GM21529 (cell line): ENCODE measurements around the gene MAP2K6.

Experiments used
- ATAC-seq: cut with Tn5 transposase; IDR thresholded peaks from one replicate; pipeline ENCODE4 v1.9.1; 2021; ENCODE audit not compliant: unreplicated experiment

Gene MAP2K6

GRCh38 chr17:69486779-69487637, 72.5 kb downstream of the MAP2K6 start:
- ATAC-seq: no peak

- no peak for ATAC-seq
These were observed 74.8 kb downstream of the MAP2K6 start for GRCh38 chr17:69489313-69489712.

DNA sequence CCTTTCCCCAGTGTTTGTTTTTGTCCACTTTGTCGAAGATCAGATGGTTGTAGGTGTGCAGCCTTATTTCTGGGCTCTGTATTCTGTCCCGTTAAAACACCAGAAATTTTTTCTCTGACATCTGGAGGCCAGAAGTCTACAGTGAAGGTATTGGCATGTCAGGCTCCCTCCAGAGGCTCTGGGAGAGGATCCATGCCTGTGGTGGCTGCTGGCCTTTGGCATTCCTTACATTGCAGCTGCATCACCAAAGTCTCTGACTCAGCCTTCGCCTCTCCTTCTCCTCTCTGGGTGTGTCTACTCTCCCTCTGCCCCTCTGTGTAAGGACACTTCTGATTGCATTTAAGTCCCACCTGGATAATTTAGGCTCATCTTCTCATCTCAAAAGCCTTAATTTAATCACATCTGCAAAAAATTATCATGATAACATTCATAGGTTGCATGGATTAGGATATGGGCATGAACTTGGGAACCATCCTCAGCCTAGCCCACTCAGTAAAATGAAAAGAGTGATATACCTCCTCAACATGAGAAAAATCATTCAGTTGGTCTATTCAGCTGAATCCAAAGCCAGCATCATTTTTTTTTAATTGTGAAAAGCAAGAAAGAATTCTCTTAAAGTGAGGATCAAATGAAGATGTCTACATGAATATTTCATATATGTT, 78.0 kb downstream of the MAP2K6 start:
- no peak for ATAC-seq

- ATAC-seq: no peak
These were observed 81.3 kb downstream of the MAP2K6 start for GRCh38 chr17:69495787-69496186.

DNA sequence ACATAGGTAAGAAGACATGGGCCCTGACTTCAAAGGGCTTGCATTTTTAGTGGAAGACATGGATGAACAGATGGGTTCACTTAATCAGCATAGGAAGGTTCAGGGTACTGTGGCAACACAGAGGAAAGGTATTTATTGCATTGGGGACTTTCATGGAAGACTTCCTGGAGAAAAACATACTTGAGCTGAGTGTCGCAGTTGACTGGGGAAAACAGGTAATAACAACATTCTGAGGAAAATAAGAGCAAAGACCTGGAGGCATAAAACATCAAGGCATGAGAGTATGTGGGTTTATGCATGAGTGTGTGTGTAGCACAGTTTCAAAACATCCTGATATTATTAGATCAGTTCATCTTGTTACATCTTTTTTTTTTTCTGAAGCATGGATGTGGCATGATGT, 82.7 kb downstream of the MAP2K6 start:
- ATAC-seq: no peak

- ATAC-seq: no peak
These were observed 84.8 kb downstream of the MAP2K6 start for GRCh38 chr17:69499318-69499717.

DNA sequence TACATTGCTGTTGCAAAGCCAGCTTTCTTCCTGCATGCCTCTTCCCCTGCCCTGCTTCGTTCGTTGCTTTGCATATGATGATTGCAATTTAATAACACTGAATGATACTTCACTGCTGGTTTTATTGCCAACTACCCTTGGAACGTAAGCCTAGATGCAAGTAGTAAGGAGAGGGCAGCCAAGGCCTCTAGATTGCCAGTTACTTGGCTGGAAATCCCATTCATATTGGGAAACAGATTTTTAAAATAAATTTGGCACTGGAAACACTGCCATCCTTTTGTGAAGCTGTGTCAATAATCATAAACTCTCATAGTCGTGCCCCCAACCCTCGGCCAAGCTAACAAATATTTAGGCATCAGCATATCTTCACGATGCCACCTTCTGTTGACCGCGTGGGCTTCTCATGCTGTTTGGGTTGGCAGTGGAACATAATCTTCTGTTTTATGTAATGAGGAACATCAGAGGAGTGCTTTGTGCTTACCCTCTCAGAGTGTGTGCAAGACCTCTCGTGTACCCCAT, 86.5 kb downstream of the MAP2K6 start:
- ATAC-seq: no peak

DNA sequence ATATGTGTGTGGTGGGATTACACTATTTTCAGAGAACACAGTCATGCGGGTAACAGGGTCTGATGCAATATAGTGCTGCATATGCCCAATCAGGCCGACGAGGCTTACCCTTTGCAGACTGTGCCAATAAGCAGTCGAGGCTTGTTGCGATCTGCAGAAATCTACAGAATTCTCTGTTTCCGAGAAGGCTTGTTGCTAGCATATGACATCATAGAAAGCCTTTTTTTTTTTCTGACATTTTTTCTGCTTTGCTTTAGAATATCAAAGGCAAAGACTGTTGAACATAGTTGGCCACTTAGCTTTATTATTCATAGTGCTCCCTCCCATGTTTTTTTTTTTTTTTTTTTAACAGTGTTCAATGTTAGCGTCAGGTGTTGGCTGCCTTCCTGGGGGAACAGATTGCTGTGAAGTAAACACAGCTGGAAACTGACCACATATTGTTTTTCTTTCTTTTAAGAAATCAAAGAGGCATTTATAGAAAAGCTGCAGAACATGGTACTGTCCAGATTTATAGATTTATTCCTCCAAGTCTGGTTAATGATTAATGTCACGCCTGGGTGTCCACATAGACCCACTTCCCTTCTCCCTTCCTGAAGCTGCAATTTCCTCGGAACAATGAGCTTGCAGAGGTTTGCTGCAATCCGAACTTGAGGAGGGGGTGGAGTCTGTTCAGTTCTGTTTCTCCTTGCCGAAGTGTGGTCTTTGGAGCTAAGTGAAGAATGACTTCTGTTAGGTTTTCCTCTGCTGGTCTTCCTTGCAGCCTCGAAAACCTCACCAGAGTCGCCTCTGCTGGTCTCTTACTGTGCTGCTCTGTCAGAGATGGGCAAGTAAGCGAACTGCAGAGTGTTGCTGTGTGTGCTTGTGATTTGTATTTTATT, 87.3 kb downstream of the MAP2K6 start:
- no peak for ATAC-seq

DNA sequence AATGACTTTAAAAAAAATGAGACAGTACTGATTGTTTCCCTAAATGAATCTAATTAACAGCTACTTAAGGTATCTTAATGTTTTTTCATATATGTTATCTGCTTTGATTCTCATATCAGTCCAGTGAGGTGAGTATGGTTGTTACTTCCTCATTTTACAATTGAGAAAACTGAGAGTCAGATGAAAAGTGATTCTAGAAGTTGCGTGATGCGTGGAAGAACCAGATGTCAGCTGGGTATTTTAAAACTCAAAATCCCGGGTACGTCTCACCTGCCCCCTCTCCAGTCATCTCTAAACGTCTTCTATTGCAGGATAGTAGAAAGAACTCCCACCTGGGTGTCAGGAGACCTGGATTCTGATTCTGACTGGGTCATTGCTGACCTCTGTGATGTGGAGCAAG, 89.2 kb downstream of the MAP2K6 start:
- ATAC-seq: peak; percentile 87

DNA sequence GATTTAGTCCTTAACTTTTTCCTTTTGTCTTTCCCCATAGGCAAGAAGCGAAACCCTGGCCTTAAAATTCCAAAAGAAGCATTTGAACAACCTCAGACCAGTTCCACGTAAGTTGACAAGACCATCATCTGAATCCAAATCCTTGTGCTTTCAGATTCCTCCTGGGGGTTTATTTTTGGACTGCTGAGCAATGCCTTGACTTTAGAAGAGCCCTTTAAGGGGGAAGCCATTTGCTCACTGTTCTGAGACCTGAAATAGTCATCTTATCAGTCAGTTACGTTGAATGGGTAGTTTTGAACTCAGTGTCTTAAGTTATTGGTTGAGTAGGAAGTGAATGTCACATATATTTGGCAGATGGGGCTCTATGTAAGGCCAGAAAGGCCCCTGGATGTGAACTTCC, 91.2 kb downstream of the MAP2K6 start:
- ATAC-seq: no peak

DNA sequence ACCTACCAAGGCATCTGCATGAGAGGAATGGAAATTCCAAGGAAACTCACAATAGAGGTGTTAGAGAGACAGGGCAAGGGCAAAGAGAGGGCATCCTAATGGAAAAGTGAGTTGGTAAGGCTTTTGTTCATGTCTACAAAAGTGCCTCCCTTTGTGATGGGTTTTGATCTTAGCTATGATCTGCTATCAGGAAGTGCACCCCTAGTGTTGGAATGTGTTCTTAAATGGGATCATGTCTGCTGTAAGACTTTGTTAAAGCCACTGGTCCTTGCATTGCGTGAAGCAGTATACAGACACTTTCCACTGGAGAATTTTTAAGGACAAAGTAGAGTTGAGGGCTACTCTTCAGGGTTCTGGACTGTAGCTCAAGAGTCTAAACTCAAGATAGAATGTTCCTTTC, 92.0 kb downstream of the MAP2K6 start:
- no peak for ATAC-seq

GRCh38 chr17:69508814-69509213, 94.3 kb downstream of the MAP2K6 start:
- ATAC-seq: no peak

DNA sequence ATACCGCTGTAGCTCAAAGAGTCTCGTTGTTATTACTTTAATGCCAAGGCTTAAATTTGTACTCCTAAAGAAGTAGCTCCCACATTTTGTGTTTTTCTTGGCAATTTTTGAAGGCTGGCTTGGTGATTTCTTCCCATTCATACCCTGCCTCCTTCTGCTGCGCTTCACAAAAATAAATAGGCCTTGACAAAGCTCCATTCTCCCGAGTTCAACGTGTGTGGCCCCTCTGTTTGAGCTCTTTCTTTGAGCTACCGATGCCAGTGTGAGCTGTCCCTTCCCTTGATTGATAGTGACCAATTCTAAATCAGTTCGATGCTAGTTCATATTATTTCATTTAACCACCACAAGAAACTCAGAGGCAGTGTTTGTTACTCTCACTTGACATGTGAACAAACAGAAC, 96.8 kb downstream of the MAP2K6 start:
- ATAC-seq: no peak

DNA sequence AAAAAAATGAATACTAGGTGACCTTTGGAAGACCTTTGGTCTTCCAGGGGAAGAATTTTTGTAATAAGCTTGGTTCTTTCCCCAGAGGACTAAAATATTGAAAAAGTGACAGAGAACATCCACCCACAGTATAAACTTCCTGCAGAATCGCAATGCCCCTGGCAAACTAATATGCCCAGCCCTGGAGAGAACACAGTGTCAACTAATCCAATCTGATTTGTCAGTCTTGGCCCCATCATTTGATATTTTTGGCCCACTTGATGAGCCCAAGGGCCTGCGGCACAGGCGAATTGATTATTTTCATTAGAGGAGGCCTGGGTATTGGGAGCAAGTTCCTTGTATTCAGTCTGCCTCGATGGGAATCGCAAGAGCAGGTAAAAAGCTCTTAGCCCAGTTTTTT, 98.4 kb downstream of the MAP2K6 start:
- ATAC-seq: no peak

GRCh38 chr17:69516225-69516624, 101.7 kb downstream of the MAP2K6 start:
- no peak for ATAC-seq

- ATAC-seq: peak; percentile 93
These were observed 102.4 kb downstream of the MAP2K6 start for GRCh38 chr17:69516911-69517310.

DNA sequence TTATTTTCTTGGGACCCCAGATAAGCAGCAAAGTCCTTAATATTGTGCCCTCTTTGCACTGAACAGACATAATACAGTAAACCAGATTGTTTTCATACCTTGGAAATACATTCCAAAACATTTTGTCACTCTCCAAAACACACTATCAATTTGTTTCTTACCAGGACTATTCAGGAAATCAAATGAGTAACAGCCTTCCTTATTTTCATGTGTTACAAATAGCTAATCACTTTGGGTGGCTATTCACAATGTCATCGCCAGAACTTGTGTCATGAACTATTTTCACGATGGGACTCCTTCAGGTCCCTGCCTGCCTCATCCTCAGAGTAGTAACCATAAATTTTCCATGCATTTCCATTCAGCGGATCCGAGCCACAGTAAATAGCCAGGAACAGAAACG, 104.5 kb downstream of the MAP2K6 start:
- no peak for ATAC-seq

DNA sequence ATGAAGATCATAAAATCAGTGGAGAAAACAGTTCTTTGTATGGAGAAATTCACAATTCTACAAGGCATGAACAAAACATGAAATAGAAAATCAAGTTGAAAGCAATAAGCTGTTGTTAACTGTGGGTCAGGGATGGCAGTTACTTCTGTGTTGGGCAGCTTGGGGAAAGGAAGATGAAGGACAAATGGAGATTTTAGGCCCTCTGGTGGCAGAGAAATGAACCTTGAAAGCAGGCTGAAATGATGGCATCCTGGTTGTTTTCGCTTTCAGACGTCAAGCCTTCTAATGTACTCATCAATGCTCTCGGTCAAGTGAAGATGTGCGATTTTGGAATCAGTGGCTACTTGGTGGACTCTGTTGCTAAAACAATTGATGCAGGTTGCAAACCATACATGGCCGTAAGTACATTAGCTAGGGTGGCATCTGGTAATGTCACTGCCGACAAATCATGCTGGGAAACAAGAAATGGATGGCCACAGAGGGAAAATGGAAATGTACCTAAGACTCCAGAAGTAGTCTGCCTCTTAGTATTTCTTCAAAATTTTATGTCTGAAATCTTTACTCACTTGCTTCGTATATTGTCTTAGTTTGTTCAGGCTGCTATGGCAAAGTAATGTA, 108.9 kb downstream of the MAP2K6 start:
- ATAC-seq: peak; percentile 74

- no peak for ATAC-seq
These were observed 110.4 kb downstream of the MAP2K6 start for GRCh38 chr17:69524854-69525253.

DNA sequence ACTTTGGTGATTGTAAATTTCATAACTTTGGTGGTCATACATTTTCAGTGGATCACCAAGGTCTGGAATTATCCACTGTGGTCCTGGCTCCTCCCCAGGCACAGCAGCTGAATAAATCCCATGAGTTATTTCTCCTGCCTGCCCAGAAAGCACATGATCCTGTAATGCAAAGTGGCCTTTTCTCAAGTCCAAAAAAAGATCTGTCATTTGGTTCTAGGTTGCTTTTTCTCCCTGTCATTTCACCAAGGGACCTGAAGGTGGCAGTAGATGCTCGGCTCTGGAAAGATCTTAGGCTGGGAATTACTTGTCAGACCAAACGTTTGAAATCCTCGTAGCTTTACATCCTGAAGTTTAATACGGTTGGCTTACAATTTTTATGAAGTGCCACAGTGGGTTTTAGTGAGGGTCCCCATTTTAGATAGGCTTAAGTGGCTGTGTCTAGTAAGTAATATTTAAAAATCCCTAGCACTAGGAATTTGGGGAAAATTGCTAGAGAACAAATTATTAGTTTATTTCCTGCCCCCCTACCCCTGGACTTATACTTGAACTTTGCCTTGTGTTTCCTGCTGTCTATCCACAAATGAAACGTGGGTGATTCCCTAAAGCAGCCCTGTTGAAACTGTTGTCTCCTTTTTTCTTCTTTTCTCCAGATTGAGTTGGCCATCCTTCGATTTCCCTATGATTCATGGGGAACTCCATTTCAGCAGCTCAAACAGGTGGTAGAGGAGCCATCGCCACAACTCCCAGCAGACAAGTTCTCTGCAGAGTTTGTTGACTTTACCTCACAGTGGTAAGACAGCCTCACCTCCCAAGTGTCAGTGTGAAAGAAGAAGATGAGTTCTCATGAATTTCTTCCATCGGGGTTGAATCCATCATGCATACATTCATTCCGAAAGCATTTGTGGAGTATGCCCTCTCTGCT, 111.7 kb downstream of the MAP2K6 start:
- ATAC-seq: peak; percentile 54
